ENCODE results near the gene FRK.

The FRK gene

GRCh38 chr6:116011520-116011919, 49.2 kb downstream of the FRK start:
- Histone ChIP-seq H3K4me1 (ENCODE audit: control insufficient read depth, insufficient read depth, low read depth, low read length) (peaks cover 8% of the 10 kb centered on the region), H4K8ac (ENCODE audit: low read length) (no peak overlapping the region), H3K36me3 (ENCODE audit: control insufficient read depth in 1 of 2, insufficient read depth in 2 of 2, low read depth in 1 of 2, low read length in 2 of 2) (no peaks in the 10 kb centered on the region), H2BK120ac (ENCODE audit: low read depth, low read length) (no peak overlapping the region), H3K14ac (ENCODE audit: low read length in 2 of 2) (no peak overlapping the region), H3K4me2 (ENCODE audit: low read length, poor library complexity, severe bottlenecking) (no peak overlapping the region), H3K4me3 (ENCODE audit: insufficient read depth in 1 of 2, low read depth in 1 of 2, low read length in 2 of 2) (no peak overlapping the region), H3K9ac (ENCODE audit: low read length) (no peak overlapping the region), H3K9me3 (ENCODE audit: control insufficient read depth, low read length) (no peaks in the 10 kb centered on the region), H3K23ac (ENCODE audit: low read length in 2 of 2) (no peak overlapping the region), H3K27me3 (ENCODE audit: control insufficient read depth in 1 of 2, insufficient read depth in 1 of 2, low read length in 2 of 2) (no peaks in the 10 kb centered on the region), H2AFZ (ENCODE audit: low read depth, low read length) (no peak overlapping the region), H2BK12ac (ENCODE audit: low read length in 2 of 2) (peak overlapping the region in 1 of 2 experiments; percentile 79), H3K4ac (ENCODE audit: low read depth in 1 of 2, low read length in 2 of 2) (no peak overlapping the region), H3K79me1 (replicated peaks; ENCODE audit: low read length, poor library complexity, severe bottlenecking) (peaks cover 1% of the 10 kb centered on the region), H3K27ac (ENCODE audit: low read length, poor library complexity, severe bottlenecking) (peak overlapping the region; percentile 84), H4K91ac (ENCODE audit: low read length) (no peak overlapping the region), H2BK5ac (ENCODE audit: low read depth, low read length, poor library complexity, severe bottlenecking) (no peak overlapping the region), H2BK15ac (ENCODE audit: low read depth, poor library complexity, severe bottlenecking) (no peak overlapping the region), H2AK5ac (ENCODE audit: low read length, severe bottlenecking) (peak overlapping the region; percentile 16), H3K18ac (ENCODE audit: low read depth in 1 of 2, low read length in 2 of 2) (no peak overlapping the region)
- DNase-seq = no peak
- WGBS = 83% methylated on average over 3 of the region's 3 CpGs

GRCh38 chr6:116010790-116011401, 49.8 kb downstream of the FRK start:
- no peaks in the 10 kb centered on the region for H3K27me3 ChIP-seq (ENCODE audit: control insufficient read depth in 1 of 2, insufficient read depth in 1 of 2, low read length in 2 of 2)
- no peak overlapping the region for H2BK12ac ChIP-seq (ENCODE audit: low read length in 2 of 2)
- H3K14ac ChIP-seq (ENCODE audit: low read length in 2 of 2) = no peak overlapping the region
- H4K91ac ChIP-seq (ENCODE audit: low read length) = no peak overlapping the region
- peak overlapping the region; percentile 30 for H3K9ac ChIP-seq (ENCODE audit: low read length)
- no peak overlapping the region for H3K23ac ChIP-seq (ENCODE audit: low read length in 2 of 2)
- no peak overlapping the region for H3K4me3 ChIP-seq (ENCODE audit: insufficient read depth in 1 of 2, low read depth in 1 of 2, low read length in 2 of 2)
- no peaks in the 10 kb centered on the region for H3K9me3 ChIP-seq (ENCODE audit: control insufficient read depth, low read length)
- peaks cover 1% of the 10 kb centered on the region for H3K79me1 ChIP-seq (replicated peaks; ENCODE audit: low read length, poor library complexity, severe bottlenecking)
- no peak overlapping the region for H3K27ac ChIP-seq (ENCODE audit: low read length, poor library complexity, severe bottlenecking)
- H3K4me2 ChIP-seq (ENCODE audit: low read length, poor library complexity, severe bottlenecking) = no peak overlapping the region
- no peak overlapping the region for H2BK5ac ChIP-seq (ENCODE audit: low read depth, low read length, poor library complexity, severe bottlenecking)
- H3K4me1 ChIP-seq (ENCODE audit: control insufficient read depth, insufficient read depth, low read depth, low read length) = peaks cover 3% of the 10 kb centered on the region
- H2BK15ac ChIP-seq (ENCODE audit: low read depth, poor library complexity, severe bottlenecking) = no peak overlapping the region
- H2BK120ac ChIP-seq (ENCODE audit: low read depth, low read length) = no peak overlapping the region
- peak; percentile 78 for DNase-seq
- no peaks in the 10 kb centered on the region for H3K36me3 ChIP-seq (ENCODE audit: control insufficient read depth in 1 of 2, insufficient read depth in 2 of 2, low read depth in 1 of 2, low read length in 2 of 2)
- no peak overlapping the region for H3K4ac ChIP-seq (ENCODE audit: low read depth in 1 of 2, low read length in 2 of 2)
- H3K18ac ChIP-seq (ENCODE audit: low read depth in 1 of 2, low read length in 2 of 2) = no peak overlapping the region
- 40% methylated on average over 2 of the region's 3 CpGs for WGBS
- H2AK5ac ChIP-seq (ENCODE audit: low read length, severe bottlenecking) = no peak overlapping the region
- H4K8ac ChIP-seq (ENCODE audit: low read length) = no peak overlapping the region
- H2AFZ ChIP-seq (ENCODE audit: low read depth, low read length) = no peak overlapping the region

- 80% methylated on average over 2 of the region's 3 CpGs for WGBS
- Histone ChIP-seq H3K27ac (ENCODE audit: low read length, poor library complexity, severe bottlenecking) (no peak overlapping the region), H3K18ac (ENCODE audit: low read depth in 1 of 2, low read length in 2 of 2) (no peak overlapping the region), H3K4me2 (ENCODE audit: low read length, poor library complexity, severe bottlenecking) (no peak overlapping the region), H4K91ac (ENCODE audit: low read length) (no peak overlapping the region), H2BK12ac (ENCODE audit: low read length in 2 of 2) (no peak overlapping the region), H2BK15ac (ENCODE audit: low read depth, poor library complexity, severe bottlenecking) (no peak overlapping the region), H2AFZ (ENCODE audit: low read depth, low read length) (no peak overlapping the region), H3K36me3 (ENCODE audit: control insufficient read depth in 1 of 2, insufficient read depth in 2 of 2, low read depth in 1 of 2, low read length in 2 of 2) (no peaks in the 10 kb centered on the region), H3K4me1 (ENCODE audit: control insufficient read depth, insufficient read depth, low read depth, low read length) (peaks cover 3% of the 10 kb centered on the region), H3K14ac (ENCODE audit: low read length in 2 of 2) (no peak overlapping the region), H4K8ac (ENCODE audit: low read length) (no peak overlapping the region), H3K4me3 (ENCODE audit: insufficient read depth in 1 of 2, low read depth in 1 of 2, low read length in 2 of 2) (no peak overlapping the region), H3K23ac (ENCODE audit: low read length in 2 of 2) (no peak overlapping the region), H2BK5ac (ENCODE audit: low read depth, low read length, poor library complexity, severe bottlenecking) (no peak overlapping the region), H3K9ac (ENCODE audit: low read length) (peak overlapping the region; percentile 7), H3K9me3 (ENCODE audit: control insufficient read depth, low read length) (no peaks in the 10 kb centered on the region), H3K27me3 (ENCODE audit: control insufficient read depth in 1 of 2, insufficient read depth in 1 of 2, low read length in 2 of 2) (no peaks in the 10 kb centered on the region), H3K79me1 (replicated peaks; ENCODE audit: low read length, poor library complexity, severe bottlenecking) (no peaks in the 10 kb centered on the region), H3K4ac (ENCODE audit: low read depth in 1 of 2, low read length in 2 of 2) (no peak overlapping the region), H2AK5ac (ENCODE audit: low read length, severe bottlenecking) (no peak overlapping the region), H2BK120ac (ENCODE audit: low read depth, low read length) (no peak overlapping the region)
- DNase-seq = no peak
These were observed 50.3 kb downstream of the FRK start for GRCh38 chr6:116010386-116010785.

- Histone ChIP-seq H3K9ac (ENCODE audit: low read length) (peak overlapping the region; percentile 84), H3K14ac (ENCODE audit: low read length in 2 of 2) (no peak overlapping the region), H3K4ac (ENCODE audit: low read depth in 1 of 2, low read length in 2 of 2) (no peak overlapping the region), H3K27me3 (ENCODE audit: control insufficient read depth in 1 of 2, insufficient read depth in 1 of 2, low read length in 2 of 2) (no peaks in the 10 kb centered on the region), H4K91ac (ENCODE audit: low read length) (no peak overlapping the region), H3K4me1 (ENCODE audit: control insufficient read depth, insufficient read depth, low read depth, low read length) (peaks cover 3% of the 10 kb centered on the region), H2BK5ac (ENCODE audit: low read depth, low read length, poor library complexity, severe bottlenecking) (peak overlapping the region; percentile 96), H3K18ac (ENCODE audit: low read depth in 1 of 2, low read length in 2 of 2) (peak overlapping the region; percentile 43 to 74), H4K8ac (ENCODE audit: low read length) (no peak overlapping the region), H2AK5ac (ENCODE audit: low read length, severe bottlenecking) (no peak overlapping the region), H2BK120ac (ENCODE audit: low read depth, low read length) (no peak overlapping the region), H2BK15ac (ENCODE audit: low read depth, poor library complexity, severe bottlenecking) (no peak overlapping the region), H3K36me3 (ENCODE audit: control insufficient read depth in 1 of 2, insufficient read depth in 2 of 2, low read depth in 1 of 2, low read length in 2 of 2) (no peaks in the 10 kb centered on the region), H2AFZ (ENCODE audit: low read depth, low read length) (no peak overlapping the region), H3K4me2 (ENCODE audit: low read length, poor library complexity, severe bottlenecking) (peak overlapping the region; percentile 6), H3K4me3 (ENCODE audit: insufficient read depth in 1 of 2, low read depth in 1 of 2, low read length in 2 of 2) (peak overlapping the region in 1 of 2 experiments; percentile 46), H3K23ac (ENCODE audit: low read length in 2 of 2) (no peak overlapping the region), H3K9me3 (ENCODE audit: control insufficient read depth, low read length) (no peaks in the 10 kb centered on the region), H3K27ac (ENCODE audit: low read length, poor library complexity, severe bottlenecking) (peak overlapping the region; percentile 91), H2BK12ac (ENCODE audit: low read length in 2 of 2) (peak overlapping the region in 1 of 2 experiments; percentile 47), H3K79me1 (replicated peaks; ENCODE audit: low read length, poor library complexity, severe bottlenecking) (peaks cover 3% of the 10 kb centered on the region)
- peak; percentile 86 for DNase-seq
- WGBS = 5% methylated on average over 4 of the region's 6 CpGs
These were observed 52.0 kb downstream of the FRK start for GRCh38 chr6:116008470-116009243.
